ENCODE results near the gene NSL1.
"Not testable (repeated sequence)": the region's sequence is repeated elsewhere in the genome, so short reads cannot be mapped to it uniquely, and the experiment has no call there.

NSL1 gene, protein sequence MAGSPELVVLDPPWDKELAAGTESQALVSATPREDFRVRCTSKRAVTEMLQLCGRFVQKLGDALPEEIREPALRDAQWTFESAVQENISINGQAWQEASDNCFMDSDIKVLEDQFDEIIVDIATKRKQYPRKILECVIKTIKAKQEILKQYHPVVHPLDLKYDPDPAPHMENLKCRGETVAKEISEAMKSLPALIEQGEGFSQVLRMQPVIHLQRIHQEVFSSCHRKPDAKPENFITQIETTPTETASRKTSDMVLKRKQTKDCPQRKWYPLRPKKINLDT

DNA sequence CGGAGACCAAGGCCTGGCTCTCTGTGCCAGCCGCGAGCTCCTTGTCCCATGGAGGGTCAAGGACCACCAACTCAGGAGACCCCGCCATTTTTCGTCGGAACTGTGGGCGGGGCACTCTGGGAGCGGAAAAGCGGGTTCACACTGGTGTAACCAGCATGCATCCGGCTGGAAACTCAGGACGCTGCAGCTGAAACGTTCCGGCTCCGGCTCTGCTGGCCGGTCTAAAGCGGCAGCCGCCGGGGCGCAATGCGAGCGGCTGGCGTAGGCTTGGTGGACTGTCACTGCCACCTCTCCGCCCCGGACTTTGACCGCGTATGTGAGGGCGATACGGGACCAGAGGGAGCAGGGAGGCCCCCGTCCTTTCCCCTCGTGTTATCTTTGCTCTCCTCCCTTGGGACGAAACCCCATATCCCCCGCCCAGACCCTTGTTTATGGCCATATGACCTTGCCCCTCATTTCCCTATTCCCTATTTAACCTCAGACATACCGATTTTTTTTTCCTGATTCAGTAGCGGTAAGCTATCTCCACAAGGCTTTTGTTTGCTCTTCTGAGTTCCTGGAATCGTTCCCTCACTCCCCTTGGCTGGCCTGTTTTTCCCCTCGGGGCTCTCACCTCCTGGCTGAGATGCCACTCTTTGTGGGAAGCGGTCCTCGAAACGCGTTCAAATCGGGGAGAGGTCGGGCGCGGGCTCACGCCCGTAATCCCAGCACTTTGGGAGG lies at the start of gene NSL1, which contains the start of gene TATDN3:
TSS of gene NSL1 (minus strand) at position 102 of the 720 bp plus-strand sequence. CDS start at position 88, 14 bp downstream.
TSS of gene TATDN3 (plus strand) at position 219 of the 720 bp plus-strand sequence. CDS start at position 247, 28 bp downstream.
- DNase-seq (ENCODE audit: low spot score), result peak; percentile 96

DNA sequence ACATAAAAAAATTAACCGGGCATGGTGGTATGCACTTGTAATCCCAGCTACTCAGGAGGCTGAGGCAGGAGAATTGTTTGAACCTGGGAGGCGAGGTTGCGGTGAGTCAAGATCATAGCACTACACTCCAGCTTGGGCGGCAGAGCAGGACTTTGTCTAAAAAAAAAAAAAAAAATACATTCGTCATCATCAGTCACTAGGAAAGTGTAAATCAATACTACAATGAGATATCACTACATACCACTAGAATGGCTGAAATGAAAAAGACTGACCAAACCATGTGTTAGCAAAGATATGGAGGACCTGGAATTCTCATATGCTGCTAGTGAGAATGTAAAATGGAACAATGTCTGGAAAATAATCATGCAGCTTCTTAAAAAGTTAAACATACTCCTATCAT lies 46.6 kb upstream of the NSL1 start:
- DNase-seq (ENCODE audit: low spot score), result no peak

- DNase-seq (ENCODE audit: low spot score), result not testable (repeated sequence)
Measured at GRCh38 chr1:212833211-212834207, 41.9 kb upstream of the NSL1 start.

DNA sequence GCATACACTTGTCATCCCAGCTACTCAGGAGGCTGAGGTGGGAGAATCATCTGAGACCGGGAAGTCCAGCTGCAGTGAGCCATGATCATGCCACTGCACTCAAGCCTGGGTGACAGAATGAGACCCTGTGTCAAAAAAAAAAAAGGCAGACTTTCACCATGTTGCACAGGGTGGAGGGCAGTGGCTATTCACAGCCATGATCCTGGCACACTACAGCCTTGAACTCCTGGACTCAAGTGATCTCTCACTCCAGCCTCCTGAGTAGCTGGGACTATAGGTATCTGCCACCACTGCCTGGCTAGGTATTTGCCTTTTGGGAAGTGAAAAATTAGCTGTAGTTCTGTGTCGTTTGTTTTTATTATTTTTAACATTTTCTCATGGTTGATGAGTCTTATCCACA lies 36.8 kb upstream of the NSL1 start:
- DNase-seq (ENCODE audit: low spot score), result no peak

GRCh38 chr1:212827831-212828278 lies 36.3 kb upstream of the NSL1 start:
- no peak for DNase-seq (ENCODE audit: low spot score)

GRCh38 chr1:212827171-212827776 lies 35.7 kb upstream of the NSL1 start:
- DNase-seq (ENCODE audit: low spot score), result no peak

DNA sequence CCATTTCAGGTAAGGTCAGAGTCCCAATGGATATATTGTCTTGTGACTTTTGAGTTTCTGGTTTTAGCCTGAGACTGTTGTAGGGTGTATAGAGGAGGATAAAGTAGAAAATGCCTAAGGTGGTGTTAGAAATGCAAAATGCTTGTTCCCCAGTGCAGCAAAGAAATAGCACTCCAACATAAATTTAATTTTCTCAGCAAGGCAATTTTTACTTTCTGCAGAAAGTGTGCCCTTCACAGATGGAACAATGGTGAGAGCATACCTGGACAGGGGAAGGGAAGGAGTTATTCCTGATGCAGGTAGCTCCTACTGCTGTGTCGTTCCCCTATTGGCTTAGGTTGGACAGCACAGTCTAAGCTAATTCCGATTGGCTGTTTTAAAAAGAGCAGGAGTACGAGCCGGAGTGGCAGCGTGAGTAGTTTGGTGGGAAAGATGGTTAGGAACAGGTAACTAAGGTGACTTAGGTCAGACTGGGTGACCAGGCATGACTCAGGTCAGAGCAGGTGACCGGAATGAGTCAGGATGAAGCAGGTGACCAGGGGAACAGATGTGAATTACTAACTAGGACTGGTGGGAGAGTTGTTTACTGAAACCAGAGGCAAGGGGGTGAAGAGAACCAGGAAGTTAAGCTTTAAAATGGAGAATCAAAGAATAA lies 34.3 kb upstream of the NSL1 start:
- DNase-seq (ENCODE audit: low spot score), result no peak

DNA sequence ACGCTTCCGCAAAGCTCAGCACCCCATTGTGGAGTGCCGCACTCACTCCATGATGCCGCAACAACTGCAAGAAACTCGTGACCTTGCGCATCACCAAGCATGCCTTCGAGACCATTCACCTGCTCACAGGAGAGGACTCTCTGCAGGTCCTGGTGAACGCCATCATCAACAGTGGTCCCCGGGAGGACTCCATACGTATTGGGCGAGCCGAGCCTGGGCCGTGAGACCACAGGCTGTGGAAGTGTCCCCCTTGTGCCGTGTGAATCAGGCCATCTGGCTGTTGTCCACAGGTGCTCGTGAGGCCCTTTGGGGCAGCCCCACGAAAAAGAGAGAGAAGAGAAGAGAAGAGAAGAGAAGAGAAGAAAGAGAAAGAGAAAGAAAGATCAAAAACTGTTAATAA lies 32.6 kb upstream of the NSL1 start:
- no peak for DNase-seq (ENCODE audit: low spot score)

GRCh38 chr1:212822956-212823355 lies 31.4 kb upstream of the NSL1 start:
- DNase-seq (ENCODE audit: low spot score), result no peak

GRCh38 chr1:212820969-212821368 lies 29.4 kb upstream of the NSL1 start:
- DNase-seq (ENCODE audit: low spot score), result no peak

DNA sequence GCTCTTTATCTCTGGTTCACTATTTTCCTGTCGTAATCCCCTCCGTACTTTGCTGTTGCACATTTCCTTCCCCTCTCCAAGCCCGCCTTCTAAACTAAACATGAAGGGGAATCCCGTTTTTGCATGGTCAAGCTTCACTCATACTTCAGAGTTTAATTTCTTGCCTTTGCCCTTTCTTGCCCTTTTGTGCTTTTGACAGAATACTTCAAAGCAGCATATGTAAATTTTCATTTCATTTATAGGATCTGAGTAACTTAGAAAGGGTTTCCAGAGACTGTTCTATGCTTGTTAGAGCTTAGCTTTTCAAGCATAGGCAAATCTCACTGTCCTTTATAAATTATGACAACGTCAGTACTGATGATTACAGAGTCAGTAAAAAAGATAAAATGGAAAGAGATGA lies 28.1 kb upstream of the NSL1 start:
- DNase-seq (ENCODE audit: low spot score), result no peak

DNA sequence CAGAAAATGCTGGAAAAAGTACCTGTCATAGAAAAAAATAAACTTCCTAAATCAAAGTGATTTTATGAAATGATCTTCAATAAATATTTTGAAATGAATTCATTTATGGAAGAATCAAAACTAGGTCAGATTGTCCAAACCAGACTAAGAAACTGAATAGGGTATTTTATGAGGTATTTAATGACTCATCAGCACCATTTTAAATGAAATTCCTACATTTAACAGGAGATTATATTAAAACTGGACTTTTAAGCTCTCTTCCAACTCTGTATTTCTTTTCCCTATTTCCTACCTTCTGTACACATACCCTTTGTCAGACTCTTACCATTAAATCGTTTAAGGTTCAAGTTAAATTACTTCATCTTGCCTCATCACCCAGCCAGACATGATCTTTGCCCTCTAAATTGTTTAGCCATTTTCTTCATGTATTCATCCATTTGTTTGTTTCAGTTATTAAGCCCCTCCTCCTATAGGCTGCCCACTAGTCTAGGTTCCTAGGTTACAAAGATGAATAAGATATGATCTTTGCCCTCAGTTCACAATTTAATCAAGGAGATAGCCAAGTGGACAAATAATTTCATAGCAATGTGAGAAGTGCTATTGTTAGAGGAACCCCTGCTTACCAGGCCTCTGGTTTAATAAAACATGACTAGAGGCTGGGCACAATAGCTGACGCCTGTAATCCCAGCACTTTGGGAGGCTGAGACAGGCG lies 25.1 kb upstream of the NSL1 start:
- no peak for DNase-seq (ENCODE audit: low spot score)

- DNase-seq (ENCODE audit: low spot score), result no peak
Measured at GRCh38 chr1:212814537-212815334, 23.2 kb upstream of the NSL1 start.

DNA sequence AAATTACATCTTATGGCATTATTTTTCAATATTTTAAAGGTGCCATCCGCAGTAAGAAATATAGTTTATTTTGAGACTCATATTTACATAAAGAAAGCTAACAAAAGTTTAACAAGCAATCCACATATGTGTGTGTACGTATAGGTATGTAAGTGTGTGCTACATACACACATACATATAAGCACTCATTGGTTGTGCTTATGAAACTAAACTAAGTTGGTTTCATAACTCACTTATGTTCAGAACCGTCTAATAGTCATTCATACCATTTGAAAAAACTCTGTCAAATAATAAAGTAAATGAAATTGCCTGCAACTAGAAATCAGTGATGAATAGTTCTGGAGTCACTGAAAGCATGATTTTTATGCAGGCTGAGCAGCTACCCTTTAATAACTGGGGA lies 14.2 kb upstream of the NSL1 start:
- no peak for DNase-seq (ENCODE audit: low spot score)

DNA sequence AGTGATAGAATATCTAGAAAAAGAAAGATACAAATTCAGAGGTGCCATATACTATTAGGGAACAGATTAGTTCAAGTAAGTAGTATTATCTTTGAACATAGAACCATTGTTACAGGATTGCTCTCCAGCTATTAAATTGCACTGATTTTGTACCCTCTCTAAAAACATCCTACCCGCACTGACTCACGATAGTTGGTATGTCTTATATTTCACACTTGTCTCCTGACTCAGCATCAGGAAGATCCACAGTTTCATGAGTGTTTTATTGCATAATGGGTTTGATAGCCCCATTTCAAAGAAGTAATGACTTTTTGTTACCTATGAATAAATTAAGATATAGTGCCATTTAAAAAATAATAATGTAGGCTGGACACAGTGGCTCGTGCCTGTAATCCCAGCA lies 6.1 kb upstream of the NSL1 start:
- no peak for DNase-seq (ENCODE audit: low spot score)

DNA sequence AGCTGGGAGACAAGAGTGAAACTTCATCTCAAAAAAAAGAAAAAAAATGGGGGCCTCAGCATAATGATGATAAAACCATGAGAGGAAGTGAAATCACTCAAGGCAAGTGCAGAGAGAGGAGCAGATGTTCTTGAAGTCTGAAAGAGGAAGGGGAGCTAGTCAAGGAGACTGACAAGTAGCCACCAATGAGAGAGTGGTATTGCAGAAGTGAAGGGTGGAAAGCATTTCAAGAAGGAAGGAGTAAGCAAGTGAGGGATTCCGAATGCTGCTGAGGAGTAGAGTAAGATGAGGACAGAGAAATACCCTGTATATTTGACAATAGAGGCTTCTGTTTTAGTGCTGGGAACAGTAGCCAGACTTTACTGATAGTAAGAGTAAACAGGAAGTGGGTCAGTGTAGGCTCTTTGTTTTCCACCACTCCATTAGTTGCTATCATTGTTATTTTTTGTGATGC lies 3.0 kb upstream of the NSL1 start:
- DNase-seq (ENCODE audit: low spot score), result peak; percentile 28

DNA sequence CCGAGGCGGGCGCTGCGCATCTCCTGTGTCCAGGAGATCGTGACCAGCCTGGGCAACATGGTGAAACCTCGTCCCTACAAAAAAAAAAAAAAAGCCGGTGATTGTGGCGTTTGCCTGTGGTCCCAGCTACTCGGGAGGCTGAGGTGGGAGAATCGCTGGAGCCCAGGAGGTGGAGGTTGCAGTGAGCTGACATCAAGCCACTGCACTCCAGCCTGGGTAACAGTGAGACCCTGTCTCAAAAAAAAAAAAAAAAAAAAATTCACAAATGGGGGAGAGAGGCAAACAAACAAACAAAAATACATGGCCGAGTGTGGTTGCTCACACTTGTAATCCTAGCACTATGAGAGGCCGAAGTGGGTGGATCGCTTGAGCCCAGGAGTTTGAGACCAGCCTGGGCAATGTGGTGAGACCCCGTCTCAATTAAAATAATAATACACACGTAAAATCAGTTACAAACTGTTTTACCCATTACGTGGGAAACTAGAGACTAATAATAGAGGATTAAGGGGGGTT lies 875 bp upstream of the NSL1 start:
- DNase-seq (ENCODE audit: low spot score), result no peak

GRCh38 chr1:212791261-212791675 lies 309 bp downstream of the NSL1 start:
- DNase-seq (ENCODE audit: low spot score), result no peak

DNA sequence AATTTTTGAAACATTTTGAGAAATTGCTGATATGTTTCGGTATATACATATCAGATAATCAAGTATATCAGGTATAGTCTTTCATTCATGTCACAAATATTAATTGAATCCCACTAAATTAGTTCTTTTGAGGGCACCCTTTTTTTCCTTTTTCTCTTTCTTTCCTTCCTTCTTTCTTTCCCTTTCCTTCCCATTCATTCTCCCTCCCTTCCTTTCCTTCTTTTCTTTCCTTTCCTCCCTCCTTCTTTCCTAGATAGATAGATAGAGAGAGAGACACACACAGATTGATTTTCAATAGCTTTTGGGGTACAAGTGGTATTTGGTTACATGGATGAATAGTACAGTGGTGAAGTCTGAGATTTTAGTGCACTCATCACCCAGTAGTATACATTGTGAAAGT lies 5.7 kb downstream of the NSL1 start:
- DNase-seq (ENCODE audit: low spot score), result no peak
